ENCODE data around the gene WDHD1. TPM values are rescaled to one million over a fixed set of nuclear protein-coding genes. Genes with fewer than 3 reads are reported as not detected.
"Not testable (repeated sequence)": the region's sequence is repeated elsewhere in the genome, so short reads cannot be mapped to it uniquely, and the experiment has no call there.

The WDHD1 gene, protein sequence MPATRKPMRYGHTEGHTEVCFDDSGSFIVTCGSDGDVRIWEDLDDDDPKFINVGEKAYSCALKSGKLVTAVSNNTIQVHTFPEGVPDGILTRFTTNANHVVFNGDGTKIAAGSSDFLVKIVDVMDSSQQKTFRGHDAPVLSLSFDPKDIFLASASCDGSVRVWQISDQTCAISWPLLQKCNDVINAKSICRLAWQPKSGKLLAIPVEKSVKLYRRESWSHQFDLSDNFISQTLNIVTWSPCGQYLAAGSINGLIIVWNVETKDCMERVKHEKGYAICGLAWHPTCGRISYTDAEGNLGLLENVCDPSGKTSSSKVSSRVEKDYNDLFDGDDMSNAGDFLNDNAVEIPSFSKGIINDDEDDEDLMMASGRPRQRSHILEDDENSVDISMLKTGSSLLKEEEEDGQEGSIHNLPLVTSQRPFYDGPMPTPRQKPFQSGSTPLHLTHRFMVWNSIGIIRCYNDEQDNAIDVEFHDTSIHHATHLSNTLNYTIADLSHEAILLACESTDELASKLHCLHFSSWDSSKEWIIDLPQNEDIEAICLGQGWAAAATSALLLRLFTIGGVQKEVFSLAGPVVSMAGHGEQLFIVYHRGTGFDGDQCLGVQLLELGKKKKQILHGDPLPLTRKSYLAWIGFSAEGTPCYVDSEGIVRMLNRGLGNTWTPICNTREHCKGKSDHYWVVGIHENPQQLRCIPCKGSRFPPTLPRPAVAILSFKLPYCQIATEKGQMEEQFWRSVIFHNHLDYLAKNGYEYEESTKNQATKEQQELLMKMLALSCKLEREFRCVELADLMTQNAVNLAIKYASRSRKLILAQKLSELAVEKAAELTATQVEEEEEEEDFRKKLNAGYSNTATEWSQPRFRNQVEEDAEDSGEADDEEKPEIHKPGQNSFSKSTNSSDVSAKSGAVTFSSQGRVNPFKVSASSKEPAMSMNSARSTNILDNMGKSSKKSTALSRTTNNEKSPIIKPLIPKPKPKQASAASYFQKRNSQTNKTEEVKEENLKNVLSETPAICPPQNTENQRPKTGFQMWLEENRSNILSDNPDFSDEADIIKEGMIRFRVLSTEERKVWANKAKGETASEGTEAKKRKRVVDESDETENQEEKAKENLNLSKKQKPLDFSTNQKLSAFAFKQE
- 6.9 and 13.4 TPM in 2 replicates for total RNA-seq

DNA sequence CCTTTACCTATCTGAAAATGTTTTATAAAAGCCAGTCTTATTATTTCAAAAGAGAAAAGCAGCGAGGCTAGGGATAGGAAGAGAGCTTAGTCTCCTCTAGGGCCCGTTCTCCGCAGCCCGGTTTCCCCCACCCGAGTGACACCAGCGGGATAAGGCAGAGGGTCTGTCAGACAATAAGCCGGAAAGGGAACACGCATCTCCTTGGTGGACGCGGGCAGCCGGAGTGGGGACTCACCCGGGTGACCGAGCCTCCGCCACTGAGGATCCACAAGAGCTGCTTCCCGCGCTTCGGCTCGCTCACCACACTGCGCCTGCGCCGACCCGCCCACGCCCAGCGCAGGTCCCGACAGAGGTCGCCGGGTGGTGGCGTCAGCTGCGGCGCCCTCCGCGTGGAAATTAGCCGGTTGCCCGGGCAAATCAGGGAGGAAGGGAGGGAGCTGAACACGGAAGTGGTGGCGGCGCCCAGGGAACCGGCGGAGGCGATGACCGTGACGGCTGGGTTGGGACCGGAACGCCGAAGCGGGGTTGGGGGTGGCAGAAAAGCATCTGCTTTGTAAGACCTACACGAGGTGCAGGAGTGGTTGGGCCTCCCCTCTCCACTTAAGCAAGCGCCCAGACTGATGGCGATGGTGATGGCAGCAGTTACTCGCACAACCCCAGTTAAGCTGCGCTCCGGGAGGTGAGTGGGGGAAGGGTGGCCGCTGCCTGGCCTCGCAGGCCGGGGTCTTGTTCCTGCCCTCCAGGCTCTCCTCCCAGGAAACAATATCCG lies at the start of gene WDHD1, which contains the start of gene SOCS4:
WDHD1 (minus strand) TSS at position 307 of the 769 bp plus-strand sequence. CDS start 312 bp downstream, outside the sequence.
SOCS4 (plus strand) TSS at position 444 of the 769 bp plus-strand sequence. CDS start 15,806 bp downstream, outside the sequence.
- DNase-seq (ENCODE audit: low read depth): peak; percentile 84

- DNase-seq (ENCODE audit: low read depth): no peak
Observed at GRCh38 chr14:55075628-55076175, 48.8 kb upstream of the WDHD1 start.

GRCh38 chr14:55074662-55075061 lies 47.8 kb upstream of the WDHD1 start:
- DNase-seq (ENCODE audit: low read depth): no peak

- DNase-seq (ENCODE audit: low read depth): peak; percentile 33
Observed at GRCh38 chr14:55073856-55074255, 47.0 kb upstream of the WDHD1 start.

GRCh38 chr14:55071870-55072640 lies 45.2 kb upstream of the WDHD1 start:
- peak; percentile 99 for DNase-seq (ENCODE audit: low read depth)

- no peak for DNase-seq (ENCODE audit: low read depth)
Observed at GRCh38 chr14:55070981-55071411, 44.1 kb upstream of the WDHD1 start.

DNA sequence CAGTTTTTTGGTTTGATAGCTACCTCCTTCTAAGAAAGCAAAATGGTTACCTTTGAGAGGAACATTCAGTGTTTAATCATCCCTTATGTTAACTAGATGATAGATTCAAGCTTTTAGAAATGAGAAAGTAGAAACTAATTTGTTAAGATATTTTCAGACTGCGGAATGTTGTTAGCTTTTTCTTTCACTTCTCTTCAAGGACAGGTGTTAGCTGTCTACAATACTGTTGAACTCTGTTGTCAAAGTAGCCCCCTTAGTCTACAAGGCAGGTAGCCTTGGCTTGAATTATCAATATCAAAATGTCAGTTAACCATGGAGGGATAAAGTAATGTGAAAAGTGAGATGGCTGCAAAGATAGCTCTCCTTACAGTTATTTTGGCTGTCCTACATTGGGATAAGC lies 39.3 kb upstream of the WDHD1 start:
- no peak for DNase-seq (ENCODE audit: low read depth)

DNA sequence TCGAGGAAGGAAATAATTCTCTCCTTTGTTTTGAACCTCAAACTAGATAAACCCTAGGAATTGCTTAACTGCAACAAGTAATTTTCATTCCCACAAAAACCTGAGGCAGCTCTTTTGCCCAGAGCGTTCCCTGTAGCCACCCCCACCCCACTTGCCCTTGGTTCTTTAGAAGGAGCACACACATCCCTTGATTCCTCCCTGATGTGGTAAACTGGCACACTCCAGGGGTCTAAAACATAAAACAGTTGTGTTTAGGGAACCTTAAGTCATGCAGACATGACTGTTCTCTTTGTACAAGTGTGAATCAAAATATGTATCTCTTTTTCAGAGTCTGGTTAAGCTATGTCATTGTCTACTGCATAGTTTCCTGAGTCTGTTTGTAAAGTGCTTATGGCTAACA lies 38.5 kb upstream of the WDHD1 start:
- no peak for DNase-seq (ENCODE audit: low read depth)

GRCh38 chr14:55064896-55065295 lies 38.0 kb upstream of the WDHD1 start:
- not testable (repeated sequence) for DNase-seq (ENCODE audit: low read depth)

DNA sequence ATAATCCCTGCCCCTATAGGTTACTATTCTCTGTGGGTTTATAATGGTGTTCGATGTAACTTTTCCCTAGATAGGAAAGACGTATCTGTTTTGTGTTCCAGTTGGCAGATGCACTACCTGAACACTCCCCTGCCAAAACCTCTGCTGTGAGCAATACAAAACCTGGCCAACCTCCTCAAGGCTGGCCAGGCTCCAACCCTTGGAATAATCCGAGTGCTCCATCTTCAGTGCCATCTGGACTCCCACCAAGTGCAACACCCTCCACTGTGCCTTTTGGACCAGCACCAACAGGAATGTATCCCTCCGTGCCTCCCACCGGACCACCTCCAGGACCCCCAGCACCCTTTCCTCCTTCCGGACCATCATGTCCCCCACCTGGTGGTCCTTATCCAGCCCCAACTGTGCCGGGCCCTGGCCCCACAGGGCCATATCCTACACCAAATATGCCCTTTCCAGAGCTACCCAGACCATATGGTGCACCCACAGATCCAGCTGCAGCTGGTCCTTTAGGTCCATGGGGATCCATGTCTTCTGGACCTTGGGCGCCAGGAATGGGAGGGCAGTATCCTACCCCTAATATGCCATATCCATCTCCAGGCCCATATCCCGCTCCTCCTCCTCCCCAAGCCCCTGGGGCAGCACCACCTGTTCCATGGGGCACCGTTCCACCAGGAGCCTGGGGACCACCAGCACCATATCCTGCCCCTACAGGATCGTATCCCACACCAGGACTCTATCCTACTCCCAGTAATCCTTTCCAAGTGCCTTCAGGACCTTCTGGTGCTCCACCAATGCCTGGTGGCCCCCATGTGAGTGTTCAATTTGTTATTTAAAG lies 35.8 kb upstream of the WDHD1 start:
- no peak for DNase-seq (ENCODE audit: low read depth)

DNA sequence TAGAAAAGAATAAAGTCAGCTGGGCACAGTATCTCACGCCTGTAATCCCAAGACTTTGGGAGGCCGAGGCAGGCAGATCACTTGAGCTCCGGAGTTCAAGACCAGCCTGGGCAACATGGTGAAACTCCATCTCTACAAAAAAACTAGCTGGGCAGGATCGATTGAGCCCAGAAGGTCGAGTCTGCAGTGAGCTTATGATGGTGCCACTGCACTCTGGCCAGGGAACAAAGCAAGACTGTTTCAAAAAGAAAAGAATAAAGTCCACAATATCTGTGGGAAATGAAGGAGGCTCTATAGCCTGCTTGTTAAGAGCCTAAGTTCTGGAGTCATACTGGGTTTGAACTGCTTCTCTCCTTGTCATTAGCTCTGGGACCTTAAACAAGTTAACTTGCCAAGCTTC lies 32.4 kb upstream of the WDHD1 start:
- no peak for DNase-seq (ENCODE audit: low read depth)

DNA sequence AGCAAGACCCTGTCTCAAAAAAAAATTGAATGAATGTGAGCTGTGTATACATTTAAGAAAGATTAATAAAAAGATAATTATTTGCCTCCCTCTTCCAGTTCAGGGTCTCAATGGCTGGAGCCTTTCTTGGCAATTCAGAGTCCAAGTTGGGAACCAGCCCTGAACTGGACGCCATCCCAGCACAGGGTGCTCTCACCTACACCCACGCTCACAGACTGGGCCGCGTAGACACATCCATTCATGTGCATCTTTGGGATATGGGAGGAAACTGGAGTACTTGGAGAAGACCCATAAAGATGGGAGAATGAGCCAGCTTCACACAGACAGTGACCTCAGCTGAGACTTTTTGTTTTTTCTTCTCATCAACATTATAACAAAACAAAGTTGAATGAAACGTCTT lies 31.0 kb upstream of the WDHD1 start:
- no peak for DNase-seq (ENCODE audit: low read depth)

DNA sequence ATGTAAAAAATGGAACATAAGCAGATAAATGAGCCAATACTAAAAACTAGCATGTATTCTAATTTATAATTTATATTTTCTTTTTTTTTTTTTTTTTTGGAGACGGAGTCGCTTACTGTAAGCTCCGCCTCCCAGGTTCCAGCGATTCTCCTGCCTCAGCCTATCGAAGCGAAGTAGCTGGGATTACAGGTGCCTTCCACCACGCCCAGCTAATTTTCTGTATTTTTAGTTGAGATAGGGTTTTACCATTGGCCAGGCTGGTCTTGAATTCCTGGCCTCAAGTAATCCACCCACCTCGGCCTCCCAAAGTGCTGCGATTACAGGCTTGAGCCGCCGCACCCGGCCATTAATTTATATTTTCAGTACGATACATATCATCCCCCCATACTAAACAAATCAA lies 27.2 kb upstream of the WDHD1 start:
- DNase-seq (ENCODE audit: low read depth): no peak

DNA sequence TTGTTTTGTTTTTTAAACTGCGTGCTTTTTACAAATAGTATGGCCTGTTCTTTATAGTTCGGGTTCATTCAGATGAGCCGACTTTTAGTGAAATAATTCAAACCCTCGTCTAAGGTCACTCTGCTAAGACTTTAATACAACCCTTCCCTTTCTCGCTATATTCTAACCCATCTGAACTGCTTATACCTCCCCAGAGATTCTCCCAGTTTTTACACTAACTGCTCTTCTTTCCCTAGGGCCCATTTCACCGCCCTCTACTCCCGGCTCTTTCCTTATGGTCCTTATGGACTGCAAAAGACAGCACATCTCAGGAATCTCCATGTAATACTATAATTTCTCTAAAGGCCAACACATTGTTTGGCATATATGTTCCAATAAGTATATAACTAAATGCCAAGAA lies 26.6 kb upstream of the WDHD1 start:
- DNase-seq (ENCODE audit: low read depth): no peak

- no peak for DNase-seq (ENCODE audit: low read depth)
Observed at GRCh38 chr14:55053018-55053417, 26.1 kb upstream of the WDHD1 start.

GRCh38 chr14:55052269-55052930 lies 25.5 kb upstream of the WDHD1 start:
- peak; percentile 59 for DNase-seq (ENCODE audit: low read depth)

GRCh38 chr14:55051423-55052268 lies 24.7 kb upstream of the WDHD1 start, which contains the start of gene MAPK1IP1L:
Gene MAPK1IP1L, plus strand, starts transcription at chr14:55051647. Its CDS starts 10,037 bp downstream, at chr14:55061684.
- DNase-seq (ENCODE audit: low read depth): peak; percentile 87

DNA sequence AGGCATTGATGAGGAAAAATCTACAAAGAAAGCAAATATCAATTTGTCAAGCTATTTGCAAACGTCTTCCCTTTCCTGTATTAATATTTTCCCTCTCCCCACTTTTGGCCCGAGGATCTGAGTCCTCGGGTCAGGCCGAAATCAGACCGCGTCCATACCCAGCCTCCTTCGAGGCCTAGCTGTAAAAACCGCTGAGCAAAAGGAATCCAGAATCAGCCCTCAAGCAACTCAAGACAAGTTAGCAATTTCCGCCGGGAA lies 24.2 kb upstream of the WDHD1 start:
- no peak for DNase-seq (ENCODE audit: low read depth)
